TTC549 (cell line): ENCODE data around the gene PRIMPOL.
"Not testable (repeated sequence)": the region's sequence is repeated elsewhere in the genome, so short reads cannot be mapped to it uniquely, and the experiment has no call there.

ENCODE experiments used
- FAIRE-seq: peaks from 2 replicates; lab custom pipeline; 2012; peaks lifted over from hg19 to GRCh38; lab: Jason Lieb, UNC

Gene PRIMPOL

GRCh38 chr4:184649026-184649970 is at the start of gene PRIMPOL, which contains the start of gene CASP3:
PRIMPOL (plus strand) TSS chr4:184649738; CDS start chr4:184657141, 7,403 bp downstream.
CASP3 (minus strand) TSS chr4:184649447; CDS start chr4:184638453, 10,994 bp downstream.
- FAIRE-seq, result no peak

GRCh38 chr4:184600982-184601381 is 48.6 kb upstream of the PRIMPOL start:
- not testable (repeated sequence) for FAIRE-seq

GRCh38 chr4:184602857-184603256 is 46.7 kb upstream of the PRIMPOL start:
- FAIRE-seq, result not testable (repeated sequence)

- not testable (repeated sequence) for FAIRE-seq
These were observed 42.1 kb upstream of the PRIMPOL start for GRCh38 chr4:184607429-184607828.

- FAIRE-seq, result no peak
These were observed 37.5 kb upstream of the PRIMPOL start for GRCh38 chr4:184612074-184612473.

- no peak for FAIRE-seq
These were observed 36.1 kb upstream of the PRIMPOL start for GRCh38 chr4:184613405-184613804.

GRCh38 chr4:184614509-184614908 is 35.0 kb upstream of the PRIMPOL start:
- FAIRE-seq, result no peak

- FAIRE-seq, result not testable (repeated sequence)
These were observed 33.4 kb upstream of the PRIMPOL start for GRCh38 chr4:184616168-184616567.

- no peak for FAIRE-seq
These were observed 32.6 kb upstream of the PRIMPOL start for GRCh38 chr4:184616633-184617551.

GRCh38 chr4:184617600-184618196 is 31.8 kb upstream of the PRIMPOL start:
- no peak for FAIRE-seq

- no peak for FAIRE-seq
These were observed 29.2 kb upstream of the PRIMPOL start for GRCh38 chr4:184620212-184620867.

- FAIRE-seq, result no peak
These were observed 28.0 kb upstream of the PRIMPOL start for GRCh38 chr4:184621518-184621917.

GRCh38 chr4:184624504-184624903 is 25.0 kb upstream of the PRIMPOL start:
- FAIRE-seq, result not testable (repeated sequence)

GRCh38 chr4:184624972-184625554 is 24.5 kb upstream of the PRIMPOL start:
- no peak for FAIRE-seq

GRCh38 chr4:184625783-184626596 is 23.5 kb upstream of the PRIMPOL start:
- not testable (repeated sequence) for FAIRE-seq

GRCh38 chr4:184628103-184628502 is 21.4 kb upstream of the PRIMPOL start:
- no peak for FAIRE-seq

GRCh38 chr4:184632842-184633241 is 16.7 kb upstream of the PRIMPOL start:
- FAIRE-seq, result no peak

- FAIRE-seq, result no peak
These were observed 14.2 kb upstream of the PRIMPOL start for GRCh38 chr4:184635381-184635780.

- FAIRE-seq, result no peak
These were observed 13.4 kb upstream of the PRIMPOL start for GRCh38 chr4:184636144-184636543.

GRCh38 chr4:184636897-184637296 is 12.6 kb upstream of the PRIMPOL start:
- FAIRE-seq, result no peak
